GM12874 (cell line): Measurements from ENCODE around the gene LONRF3.

Experiments used
- CTCF ChIP-seq: IDR thresholded peaks from 2 replicates; pipeline ENCODE4 v1.5.1; 2011; ENCODE audit warnings: low read depth, mild to moderate bottlenecking, control low read depth, low read length, moderate library complexity; ENCODE audit not compliant: insufficient read depth

Gene LONRF3

GRCh38 chrX:119009071-119009470 lies 34.7 kb downstream of the LONRF3 start:
- no peak for TF ChIP-seq CTCF

GRCh38 chrX:119010491-119010890 lies 36.1 kb downstream of the LONRF3 start:
- TF ChIP-seq CTCF = no peak

GRCh38 chrX:119013164-119013563 lies 38.7 kb downstream of the LONRF3 start:
- TF ChIP-seq CTCF = no peak

GRCh38 chrX:119015407-119016237 lies 41.2 kb downstream of the LONRF3 start:
- TF ChIP-seq CTCF = no peak

- TF ChIP-seq CTCF = no peak
Observed at GRCh38 chrX:119017077-119017476, 42.7 kb downstream of the LONRF3 start.

- TF ChIP-seq CTCF = no peak
Observed at GRCh38 chrX:119025900-119026299, 51.5 kb downstream of the LONRF3 start.

GRCh38 chrX:119028733-119029330 lies 54.4 kb downstream of the LONRF3 start:
- TF ChIP-seq CTCF = no peak
